OCI-LY1 (cell line): ENCODE measurements around the gene NFIA.

Experiments used
- CTCF ChIP-seq: fragments of 200-600 bp; sonication (generic), shearing (Covaris generic); IDR thresholded peaks from 2 replicates; pipeline ENCODE4 v1.5.1; 2017; ENCODE audit warnings: mild to moderate bottlenecking, antibody characterized with exemption, low read length, moderate library complexity, mixed read lengths
- EZH2 ChIP-seq: fragments of 200-600 bp; sonication (generic), shearing (Covaris generic); IDR thresholded peaks from 2 replicates; pipeline ENCODE4 v1.8.0; 2017; ENCODE audit warnings: borderline replicate concordance, mixed run types, mild to moderate bottlenecking, antibody characterized with exemption, low read length, moderate library complexity, mixed read lengths

GRCh38 chr1:61253059-61253735 lies 170.8 kb downstream of the NFIA start:
- TF ChIP-seq CTCF (no peak), EZH2 (no peak)
